Activated T-cell treated with anti-CD3 and anti-CD28 coated beads for 48 hours (primary cell): ENCODE data around the gene ARRDC2.
"Not testable (repeated sequence)": the region's sequence is repeated elsewhere in the genome, so short reads cannot be mapped to it uniquely, and the experiment has no call there.

ENCODE experiments used
- DNase-seq: peaks from one replicate; pipeline ENCODE4 v3.0.0-alpha.2; 2020; ENCODE audit warnings: low read depth

The ARRDC2 gene

GRCh38 chr19:18016209-18016910, 8.4 kb downstream of the ARRDC2 start:
- no peak for DNase-seq

GRCh38 chr19:18017275-18018083, 9.5 kb downstream of the ARRDC2 start:
- DNase-seq = no peak

- no peak for DNase-seq
Measured at GRCh38 chr19:18020212-18021085, 12.5 kb downstream of the ARRDC2 start.

DNA sequence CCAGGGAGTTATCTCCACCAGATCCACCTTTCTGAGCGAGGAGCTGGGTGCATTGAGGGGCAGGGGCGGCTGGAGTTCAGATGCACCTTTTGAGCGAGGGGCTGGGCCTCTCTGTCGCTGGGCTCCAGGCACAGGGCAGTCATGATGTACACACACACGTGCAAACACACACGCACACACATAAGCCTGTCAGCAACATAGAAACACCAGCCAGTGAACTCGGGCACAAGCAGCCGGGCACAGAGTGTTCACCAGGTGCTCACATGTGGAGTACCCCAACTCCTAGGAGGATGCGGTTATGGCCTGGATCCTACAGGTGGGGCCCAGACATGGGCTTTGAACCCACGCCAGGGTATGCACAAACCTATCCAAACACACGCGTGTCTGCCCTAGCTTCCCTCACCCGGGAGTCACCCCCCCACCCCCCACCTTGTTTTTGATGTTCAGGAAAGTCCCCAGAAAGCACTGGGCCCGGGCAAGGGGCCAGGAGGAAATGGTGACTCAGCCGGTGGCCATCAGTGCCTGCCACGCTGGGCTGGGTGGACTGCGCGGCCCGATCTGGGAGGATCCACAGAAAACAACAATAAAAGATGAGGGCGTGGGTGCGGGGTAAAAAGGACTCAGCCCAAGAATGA, 13.3 kb downstream of the ARRDC2 start:
- DNase-seq = no peak

DNA sequence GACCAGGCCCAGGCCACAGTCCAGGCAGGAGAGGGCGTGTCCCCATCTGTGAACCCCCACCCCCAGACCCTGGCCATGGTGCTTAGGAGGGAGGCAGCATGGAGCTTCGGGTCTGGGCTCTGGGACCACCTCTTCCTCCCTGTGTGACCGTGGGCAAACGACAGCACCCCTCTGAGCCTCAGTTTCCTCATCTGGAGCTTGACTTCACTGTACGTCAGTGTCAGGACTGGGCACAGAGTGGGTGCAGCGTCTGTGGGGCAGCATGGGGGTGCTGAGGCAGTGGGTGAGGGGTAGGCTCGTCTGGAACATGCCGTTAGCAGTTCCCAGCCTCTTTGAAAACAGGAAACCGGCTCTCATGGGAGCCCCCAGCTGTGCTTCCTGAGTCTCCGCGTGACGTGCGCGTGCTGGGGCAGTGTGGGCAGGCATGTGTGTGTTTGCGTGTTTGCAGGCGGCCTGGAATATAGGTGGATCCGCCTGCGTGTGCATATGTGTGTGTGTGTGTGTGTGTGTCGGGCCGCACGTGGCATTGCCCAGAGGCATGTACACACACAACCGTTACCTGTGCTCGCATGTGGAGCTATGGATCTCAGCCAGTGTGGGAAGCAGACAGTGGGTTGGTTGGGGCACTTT, 15.8 kb downstream of the ARRDC2 start:
- no peak for DNase-seq

DNA sequence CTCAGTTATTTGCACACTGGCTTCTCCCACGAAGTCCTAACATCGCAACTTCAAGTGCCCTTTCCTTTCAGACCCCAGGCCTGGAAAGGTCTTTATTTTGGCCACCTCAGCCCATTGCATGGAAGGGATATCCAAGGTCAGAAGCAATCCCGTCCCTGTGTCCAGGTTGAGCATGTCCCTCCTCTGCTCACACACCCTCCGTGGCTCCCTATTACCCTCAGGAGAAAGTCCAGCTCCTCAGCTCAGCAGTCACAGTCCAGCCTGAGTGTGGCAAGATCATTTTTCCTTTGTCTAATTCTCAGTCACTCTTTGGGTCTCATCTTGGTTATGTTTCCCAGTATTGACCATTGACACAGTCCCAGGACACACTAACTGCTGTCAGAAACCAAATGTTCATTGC, 19.2 kb downstream of the ARRDC2 start:
- no peak for DNase-seq

GRCh38 chr19:18029617-18030338, 21.8 kb downstream of the ARRDC2 start:
- no peak for DNase-seq

DNA sequence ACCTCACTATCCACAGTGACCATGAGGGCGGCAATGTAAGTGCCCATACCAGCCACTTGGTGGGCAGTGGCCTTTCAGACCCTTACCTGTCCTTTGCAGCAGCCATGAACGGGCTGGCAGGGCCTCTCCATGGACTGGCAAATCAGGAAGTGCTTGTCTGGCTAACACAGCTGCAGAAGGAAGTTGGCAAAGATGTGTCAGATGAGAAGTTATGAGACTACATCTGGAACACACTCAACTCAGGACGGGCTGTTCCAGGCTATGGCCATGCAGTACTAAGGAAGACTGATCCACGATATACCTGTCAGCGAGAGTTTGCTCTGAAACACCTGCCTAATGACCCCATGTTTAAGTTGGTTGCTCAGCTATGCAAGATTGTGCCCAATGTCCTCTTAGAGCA, 23.4 kb downstream of the ARRDC2 start:
- not testable (repeated sequence) for DNase-seq

DNA sequence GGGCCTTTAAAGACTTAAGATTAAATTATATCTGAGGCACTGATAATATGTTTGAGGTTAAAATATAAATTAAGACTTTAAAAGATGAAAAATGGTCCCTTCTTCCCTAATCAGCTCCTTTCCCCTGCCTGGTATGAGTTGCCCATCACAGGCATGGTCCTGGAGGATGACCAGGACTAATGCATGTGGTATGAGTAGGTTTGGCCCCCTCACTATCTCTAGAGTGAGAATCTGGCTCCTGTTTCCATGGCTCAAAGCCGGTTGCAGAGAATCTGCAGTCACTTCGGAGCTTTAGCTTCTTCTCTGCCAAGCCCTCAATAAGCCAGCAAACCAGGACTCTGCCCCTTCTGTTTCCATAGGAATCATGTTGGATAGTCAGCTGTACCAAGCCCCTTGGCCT, 24.1 kb downstream of the ARRDC2 start:
- DNase-seq = not testable (repeated sequence)

- no peak for DNase-seq
Measured at GRCh38 chr19:18041054-18041453, 33.1 kb downstream of the ARRDC2 start.

GRCh38 chr19:18043676-18044075, 35.7 kb downstream of the ARRDC2 start:
- DNase-seq = no peak

DNA sequence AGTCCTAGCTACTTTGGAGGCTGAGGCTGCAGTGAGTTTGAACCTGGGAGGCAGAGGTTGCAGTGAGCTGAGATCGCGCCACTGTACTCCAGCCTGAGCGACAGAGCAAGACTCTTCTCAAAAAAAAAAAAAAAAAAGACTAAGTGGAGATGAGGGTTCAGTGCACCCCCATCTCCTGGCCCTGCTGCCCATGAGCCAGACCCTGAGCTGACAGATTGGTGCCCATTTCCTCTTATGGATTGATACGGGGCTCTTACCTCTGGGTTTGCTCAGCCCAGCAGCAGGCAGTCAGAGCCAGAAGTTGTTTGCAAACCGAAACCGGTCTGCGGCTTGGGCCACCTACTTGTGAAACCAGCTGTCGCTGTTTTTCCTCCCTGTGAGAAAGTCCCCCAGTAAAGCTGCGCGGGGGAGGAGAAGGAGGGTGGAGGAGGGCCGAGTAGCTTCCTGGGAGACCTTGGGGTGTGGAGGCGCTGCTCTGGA, 36.9 kb downstream of the ARRDC2 start:
- DNase-seq = peak; percentile 82

DNA sequence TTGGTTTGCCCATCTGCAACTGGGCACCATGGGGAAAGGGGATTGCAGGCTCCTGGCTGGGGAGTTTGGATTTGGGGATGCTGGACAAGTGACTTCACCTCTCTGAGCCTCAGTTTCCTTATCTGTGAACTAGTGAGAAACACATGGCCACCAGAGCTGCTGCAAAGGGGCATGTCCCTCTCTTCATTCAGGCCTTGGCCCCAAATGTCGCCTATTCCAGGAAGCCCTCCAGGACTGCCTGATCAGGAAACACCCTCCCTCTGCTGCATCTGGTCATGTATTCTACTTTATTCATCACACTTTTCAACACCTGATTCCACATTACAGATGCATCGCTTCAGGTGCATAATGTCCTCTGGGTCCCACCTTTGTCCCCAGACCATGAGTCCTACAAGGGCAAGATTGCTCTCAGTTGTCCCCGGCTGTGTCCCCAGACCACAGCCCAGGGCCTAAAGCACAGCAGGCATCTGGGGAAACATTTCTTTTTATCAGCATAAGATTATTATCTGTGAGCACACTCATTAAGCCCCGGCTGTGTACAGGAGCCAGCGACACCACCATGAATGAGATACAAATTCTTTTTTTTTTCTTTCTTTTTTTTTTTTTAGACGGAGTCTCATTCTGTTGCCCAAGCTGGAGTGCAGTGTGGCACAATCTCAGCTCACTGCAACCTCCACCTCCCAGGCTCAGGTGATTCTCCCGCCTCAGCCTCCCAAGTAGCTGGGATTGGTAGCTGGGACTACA, 37.5 kb downstream of the ARRDC2 start:
- no peak for DNase-seq

GRCh38 chr19:18046059-18046718, 38.2 kb downstream of the ARRDC2 start:
- no peak for DNase-seq

DNA sequence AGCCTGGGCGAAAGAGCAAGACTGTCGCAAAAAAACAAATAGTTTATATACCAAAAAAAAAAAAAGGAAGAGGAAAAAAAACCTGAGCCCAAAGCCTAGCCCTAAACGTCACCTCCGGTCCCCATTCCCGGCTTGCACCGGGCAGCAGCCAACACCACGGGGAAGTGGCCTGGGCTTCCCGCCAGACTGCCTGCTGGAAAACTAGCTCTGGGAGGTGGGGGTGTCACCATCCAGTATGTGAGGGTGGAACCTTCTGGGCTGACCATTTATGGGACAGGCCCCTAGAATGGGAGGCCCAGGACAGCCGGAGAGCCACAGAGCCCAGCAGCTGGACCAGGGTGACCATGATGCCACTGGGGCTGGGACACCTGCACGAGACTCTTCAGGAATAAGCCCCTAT, 41.4 kb downstream of the ARRDC2 start:
- DNase-seq = no peak

- no peak for DNase-seq
Measured at GRCh38 chr19:18051887-18052286, 43.9 kb downstream of the ARRDC2 start.

- DNase-seq = no peak
Measured at GRCh38 chr19:18053576-18054219, 45.7 kb downstream of the ARRDC2 start.

- DNase-seq = no peak
Measured at GRCh38 chr19:18055967-18056366, 48.0 kb downstream of the ARRDC2 start.

GRCh38 chr19:18057557-18057956, 49.6 kb downstream of the ARRDC2 start:
- DNase-seq = no peak
